Measurements from ENCODE around the gene SMAD7. TPM values are rescaled to one million over a fixed set of nuclear protein-coding genes. Genes with fewer than 3 reads are reported as not detected.

Gene SMAD7
- polyA plus RNA-seq, 5 donors: 44.9 to 68.8 (median 66.3) TPM

GRCh38 chr18:48899558-48900174, 51.1 kb downstream of the SMAD7 start:
- DNase-seq: no peak

DNA sequence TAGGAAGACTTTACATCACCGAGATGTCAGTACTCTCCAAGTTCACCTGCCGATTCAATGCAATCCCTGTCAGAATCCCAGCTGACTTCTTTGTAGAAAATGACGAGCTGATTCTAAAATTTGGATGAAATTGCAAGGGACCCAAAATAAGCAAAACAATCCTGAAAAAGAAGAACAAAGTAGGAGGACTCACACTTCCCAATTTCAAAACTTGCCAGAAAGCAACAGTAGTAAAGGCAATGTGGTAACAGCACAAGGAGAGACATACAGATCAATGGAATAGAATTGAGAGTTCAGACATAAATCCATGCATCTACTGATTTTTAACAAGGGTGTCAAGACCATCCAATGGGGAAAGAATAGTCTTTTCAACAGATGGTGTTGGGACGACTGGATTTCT, 52.2 kb downstream of the SMAD7 start:
- DNase-seq: no peak

DNA sequence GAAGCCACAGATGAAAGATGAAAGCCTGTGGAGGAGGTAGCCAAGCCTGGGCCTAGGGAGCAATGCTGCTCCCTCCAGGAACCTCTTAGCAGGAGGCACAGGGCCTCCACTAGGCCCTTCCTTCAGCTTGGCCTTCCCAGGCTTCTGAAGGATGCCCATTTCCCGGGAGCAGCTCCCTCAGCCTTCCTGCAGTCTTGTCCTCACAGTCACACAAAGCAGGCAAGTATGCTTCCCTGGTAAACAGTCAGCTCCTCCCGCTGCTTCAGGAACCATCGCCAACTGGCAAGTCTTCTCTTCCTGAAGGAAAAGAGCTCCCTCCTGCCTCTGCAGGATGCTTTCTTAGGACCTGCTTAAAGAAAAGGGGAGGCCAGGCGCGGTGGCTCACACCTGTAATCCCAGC, 53.2 kb downstream of the SMAD7 start:
- no peak for DNase-seq

DNA sequence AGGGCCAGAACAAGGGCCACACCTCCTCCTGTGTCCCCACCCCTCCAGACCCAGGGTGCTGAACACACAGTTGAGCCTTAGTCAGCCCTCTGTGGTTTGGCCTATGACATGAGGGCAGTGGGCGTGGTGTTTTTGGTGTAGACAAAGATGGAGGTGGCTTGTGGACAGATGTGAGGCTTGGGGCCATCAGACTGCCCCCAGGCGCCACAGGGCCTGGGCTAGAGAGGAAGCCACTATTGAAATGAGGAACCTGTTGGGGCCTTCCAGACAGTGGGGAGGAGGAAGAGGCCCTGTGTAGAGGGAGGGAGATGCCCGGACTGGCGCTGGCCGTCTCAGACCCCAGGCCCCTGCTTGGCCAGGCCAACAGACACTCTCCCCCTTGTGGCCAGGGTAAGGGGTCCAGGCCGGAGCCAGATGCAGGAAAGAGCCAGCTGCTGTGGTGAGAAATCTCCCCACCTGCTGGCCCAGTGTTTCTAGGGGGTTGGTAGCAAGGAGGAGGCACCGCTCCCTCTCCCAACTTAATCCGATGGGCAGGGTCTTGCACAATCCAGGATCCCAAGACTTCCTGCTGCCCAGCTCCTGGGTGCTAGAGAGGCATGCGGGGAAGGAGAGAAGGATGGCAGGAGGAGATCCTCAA, 53.8 kb downstream of the SMAD7 start:
- DNase-seq: no peak

GRCh38 chr18:48896326-48896874, 54.4 kb downstream of the SMAD7 start:
- no peak for DNase-seq

GRCh38 chr18:48894799-48895346, 55.9 kb downstream of the SMAD7 start:
- DNase-seq: no peak

DNA sequence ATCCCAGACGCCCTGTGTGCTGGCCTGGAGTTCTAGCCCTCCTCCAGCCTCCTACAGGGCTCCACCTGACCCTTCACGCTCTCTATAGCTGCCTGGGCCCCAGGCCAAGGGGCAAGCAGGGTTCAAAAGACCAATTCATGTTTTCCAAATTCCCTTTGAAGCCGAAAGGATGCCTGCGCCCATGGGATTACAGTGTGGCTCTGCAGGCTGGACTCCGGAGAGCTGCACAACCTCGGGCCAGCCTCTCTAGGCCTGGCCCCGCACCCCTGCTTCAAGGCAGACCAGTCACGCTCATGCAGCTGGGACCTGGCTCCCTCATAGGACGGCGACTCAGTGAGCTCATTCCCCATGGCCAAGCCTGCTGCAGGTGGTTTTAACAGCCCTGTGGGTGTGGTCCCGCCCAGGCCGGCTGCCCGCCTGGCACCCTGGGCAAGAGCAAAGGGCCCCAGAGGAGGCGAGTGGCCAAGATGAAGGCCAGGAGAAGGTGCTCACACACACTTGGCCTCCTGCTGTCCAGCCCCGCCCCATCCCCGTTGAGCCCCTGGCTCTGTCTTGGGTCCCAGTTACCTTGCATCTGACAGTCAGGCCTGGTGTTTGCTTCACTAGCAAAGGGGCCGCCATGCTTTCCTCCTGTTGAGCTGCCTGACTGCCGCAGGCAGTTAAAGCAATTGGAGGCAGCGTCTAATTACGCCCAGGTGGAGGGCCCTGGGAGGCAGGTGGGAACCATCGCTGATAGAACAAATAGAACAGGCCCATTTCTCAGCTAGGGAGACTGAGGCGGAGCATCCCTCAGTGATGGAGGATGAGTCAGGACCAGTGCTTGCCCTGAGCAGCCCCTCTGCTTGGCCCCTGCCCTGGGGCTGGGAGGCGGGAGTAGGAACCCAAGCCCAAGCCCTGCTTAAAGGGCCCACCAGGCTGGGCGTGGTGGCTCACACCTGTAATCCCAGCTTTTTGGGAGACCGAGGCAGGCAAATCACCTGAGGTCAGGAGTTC, 56.9 kb downstream of the SMAD7 start:
- no peak for DNase-seq

- DNase-seq: no peak
Observed at GRCh38 chr18:48893061-48893607, 57.6 kb downstream of the SMAD7 start.

GRCh38 chr18:48892146-48892855, 58.5 kb downstream of the SMAD7 start:
- DNase-seq: no peak

GRCh38 chr18:48891721-48892120, 59.0 kb downstream of the SMAD7 start:
- no peak for DNase-seq

DNA sequence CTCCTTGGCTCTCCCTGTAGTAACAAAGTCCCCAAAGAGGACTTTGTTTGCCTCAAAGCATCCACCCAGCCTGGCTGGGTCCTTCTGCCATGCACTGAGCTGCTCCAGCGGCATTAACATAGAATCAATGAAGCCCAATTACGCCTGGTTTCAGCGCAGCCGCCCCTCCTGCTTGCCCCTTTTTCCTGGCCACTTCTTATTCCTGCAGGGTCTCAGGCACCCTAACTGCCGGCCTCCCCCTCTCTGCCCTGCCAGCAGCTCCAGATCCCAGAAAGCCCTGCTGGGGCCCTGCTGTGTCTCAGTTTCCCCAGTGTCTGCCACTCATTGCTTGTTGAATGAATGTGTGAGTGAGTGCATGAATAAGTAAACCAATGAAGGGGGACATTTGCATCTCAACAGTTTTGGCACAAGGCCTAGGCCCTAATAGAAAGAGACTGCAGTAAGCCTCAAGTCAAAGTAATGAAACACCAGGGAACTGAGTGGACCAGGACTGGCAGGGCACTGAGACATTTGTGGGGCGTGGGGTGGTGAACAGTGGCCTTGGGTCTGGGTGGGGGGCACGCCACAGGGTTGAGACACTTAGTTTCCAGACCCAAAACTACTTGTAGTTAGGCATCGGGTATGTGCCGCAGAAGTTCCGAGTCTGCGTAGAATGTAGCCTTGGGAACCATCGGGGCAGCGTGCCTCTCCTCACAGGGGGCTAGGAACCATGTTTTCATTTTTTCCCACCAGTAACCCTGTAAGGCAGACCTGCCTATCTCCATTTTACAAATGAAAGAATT, 60.6 kb downstream of the SMAD7 start:
- no peak for DNase-seq

DNA sequence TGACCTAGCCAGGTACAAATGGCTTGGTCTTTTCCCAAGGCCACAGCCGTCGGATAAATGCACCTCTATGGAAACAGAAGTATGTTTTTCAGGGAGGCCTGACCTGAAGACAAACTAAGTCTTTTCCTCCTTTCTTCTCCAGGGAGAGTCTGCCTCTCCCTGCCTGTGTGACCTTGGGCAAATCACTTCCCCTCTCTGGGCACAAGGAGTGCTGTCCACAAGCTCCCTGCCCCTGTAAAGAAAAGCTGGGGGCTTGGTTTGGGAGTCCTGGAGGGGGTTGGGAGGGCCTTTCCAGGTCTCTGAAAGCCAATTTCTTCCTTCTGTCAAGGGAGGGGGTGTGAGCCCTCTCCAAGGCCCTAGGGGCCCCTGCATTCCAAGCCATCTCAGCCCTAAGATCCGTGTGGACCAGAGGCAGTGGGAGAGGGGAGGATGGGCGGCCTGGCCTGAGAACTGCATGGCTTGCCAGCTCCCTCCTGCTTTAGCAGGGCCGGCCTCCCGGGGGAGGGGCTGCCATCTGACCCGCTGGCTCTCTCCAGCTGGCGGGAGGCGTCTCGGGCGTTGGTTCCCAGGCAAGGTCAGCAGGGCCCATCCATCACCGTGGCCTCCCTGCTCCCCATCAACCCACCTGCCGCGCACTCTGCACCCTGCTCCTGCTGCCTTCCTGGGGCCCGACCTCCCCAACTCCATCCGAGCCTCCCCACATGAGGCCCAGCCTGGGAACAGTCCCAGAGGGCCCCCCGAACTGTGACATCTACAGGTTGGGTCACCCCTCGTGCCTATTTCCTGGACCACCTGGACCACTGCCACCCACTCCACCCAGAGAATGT, 61.4 kb downstream of the SMAD7 start:
- DNase-seq: peak; percentile 63 to 64

DNA sequence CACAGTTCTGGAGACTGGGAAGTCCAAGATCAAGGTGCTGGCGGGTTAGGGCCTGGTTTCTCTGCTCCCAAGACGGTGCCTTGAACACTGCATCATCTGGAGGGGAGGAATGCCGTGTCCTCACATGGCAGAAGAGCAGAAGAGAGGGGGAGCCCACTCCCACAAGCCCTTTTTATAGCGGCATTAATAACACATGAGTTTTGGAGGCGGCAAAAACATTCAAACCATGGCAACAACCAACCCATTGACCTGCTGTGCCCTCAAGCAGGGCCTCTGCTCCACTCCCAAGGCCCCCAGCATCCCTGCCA, 62.0 kb downstream of the SMAD7 start:
- no peak for DNase-seq

DNA sequence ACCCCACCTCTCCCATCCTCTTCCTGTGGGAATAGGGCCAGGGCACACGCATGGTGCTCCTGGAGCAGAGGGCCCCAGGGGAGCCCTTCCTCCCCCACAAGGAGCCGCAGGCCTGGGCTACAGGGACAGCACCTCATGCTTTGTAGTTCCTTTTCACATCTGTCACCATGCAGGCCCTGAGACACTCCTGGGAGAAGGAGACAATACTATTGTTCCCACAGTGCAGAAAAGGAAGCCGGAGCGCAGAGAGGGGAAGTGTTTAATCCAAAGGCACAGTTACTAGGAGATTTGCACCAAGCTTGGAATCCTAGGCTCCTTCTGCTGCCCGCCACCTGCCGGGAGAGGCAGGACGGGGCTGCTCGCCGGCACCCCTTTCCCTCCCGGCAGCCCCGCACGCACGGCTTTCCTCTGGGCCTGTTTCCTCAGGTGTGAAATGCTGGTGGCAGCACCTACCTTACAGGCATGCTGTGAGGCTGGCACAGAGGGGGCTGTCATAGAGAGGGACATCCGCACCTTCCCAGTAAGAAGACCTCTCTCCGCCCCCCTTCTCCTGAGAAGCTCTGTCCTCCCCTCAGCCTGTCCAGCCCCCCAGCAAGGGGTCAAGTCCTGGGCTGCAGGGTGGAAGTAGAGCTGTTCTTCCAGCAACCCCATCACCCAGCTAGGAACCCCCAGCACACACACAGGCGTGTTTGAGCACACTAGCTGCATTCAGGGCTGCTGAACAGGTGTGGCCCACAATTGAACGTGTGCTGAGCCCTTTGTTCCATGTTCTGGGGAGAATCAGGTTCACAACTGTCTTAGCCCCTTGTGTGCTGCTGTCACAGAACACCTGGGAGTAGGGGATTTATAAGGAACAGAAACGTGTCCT, 62.6 kb downstream of the SMAD7 start:
- no peak for DNase-seq

DNA sequence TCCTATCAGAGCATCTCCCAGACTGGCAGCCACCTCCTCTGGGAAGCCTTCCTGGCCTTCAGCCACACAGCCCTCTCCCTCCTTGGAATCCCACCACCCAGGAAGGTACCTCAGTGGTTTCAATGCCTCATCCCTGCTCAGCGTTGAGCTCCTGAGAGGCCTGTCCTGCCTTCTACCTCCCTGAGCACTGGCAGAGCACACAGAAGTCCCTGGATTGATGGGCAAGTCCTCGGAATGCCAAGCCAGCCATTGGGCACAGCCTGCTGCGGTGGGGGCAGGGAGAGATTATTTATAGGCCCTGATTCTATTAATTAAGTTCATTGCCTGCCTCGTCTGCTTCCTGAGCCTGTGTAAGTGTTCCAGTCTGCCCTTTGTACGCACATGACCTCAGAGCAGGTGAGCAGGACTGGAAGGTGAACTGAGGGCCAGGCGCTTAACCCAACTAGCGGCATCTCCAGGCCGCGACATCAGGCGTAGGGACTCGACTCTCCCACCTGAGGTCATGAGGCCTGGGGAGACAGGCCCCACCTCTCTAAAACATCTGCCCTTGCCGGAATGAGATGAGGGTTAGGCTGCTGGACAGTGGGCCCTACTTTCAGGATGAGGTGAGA, 63.4 kb downstream of the SMAD7 start:
- no peak for DNase-seq

DNA sequence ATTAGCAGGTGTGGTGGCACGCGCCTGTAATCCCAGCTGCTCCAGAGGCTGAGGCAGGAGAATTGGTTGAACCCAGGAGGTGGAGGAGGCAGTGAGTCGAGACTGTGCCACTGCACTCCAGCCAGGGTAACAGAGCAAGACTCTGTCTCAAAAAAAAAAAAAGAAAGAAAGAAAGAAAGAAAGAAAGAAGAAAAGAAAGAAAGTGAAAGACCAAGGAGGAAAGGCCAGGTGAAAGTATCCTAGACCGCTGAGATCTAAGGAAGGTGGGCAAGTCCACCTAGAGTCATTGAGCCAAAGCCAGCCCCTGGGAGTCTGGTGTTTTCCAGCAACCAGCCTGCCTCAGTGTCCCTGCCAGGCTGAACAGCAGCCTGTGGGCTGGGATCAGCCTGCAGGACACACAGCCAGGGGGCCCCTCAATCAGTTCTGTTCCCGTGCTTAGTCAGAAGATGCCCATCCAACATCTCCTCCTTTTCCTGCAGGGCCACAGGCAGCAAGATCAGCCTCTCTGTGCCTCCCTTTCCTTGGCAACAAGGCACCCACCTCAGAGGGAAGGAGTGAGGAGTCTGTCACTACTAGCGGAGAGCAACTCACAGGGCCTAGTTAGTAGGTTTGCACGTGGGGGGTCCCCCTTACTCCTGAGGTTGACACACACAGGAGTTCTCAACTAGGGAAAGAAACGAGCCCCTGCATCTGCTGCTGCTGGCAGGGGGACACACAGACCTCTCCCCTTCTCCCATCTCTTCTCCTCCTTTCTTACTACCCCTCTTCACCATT, 64.1 kb downstream of the SMAD7 start:
- no peak for DNase-seq

DNA sequence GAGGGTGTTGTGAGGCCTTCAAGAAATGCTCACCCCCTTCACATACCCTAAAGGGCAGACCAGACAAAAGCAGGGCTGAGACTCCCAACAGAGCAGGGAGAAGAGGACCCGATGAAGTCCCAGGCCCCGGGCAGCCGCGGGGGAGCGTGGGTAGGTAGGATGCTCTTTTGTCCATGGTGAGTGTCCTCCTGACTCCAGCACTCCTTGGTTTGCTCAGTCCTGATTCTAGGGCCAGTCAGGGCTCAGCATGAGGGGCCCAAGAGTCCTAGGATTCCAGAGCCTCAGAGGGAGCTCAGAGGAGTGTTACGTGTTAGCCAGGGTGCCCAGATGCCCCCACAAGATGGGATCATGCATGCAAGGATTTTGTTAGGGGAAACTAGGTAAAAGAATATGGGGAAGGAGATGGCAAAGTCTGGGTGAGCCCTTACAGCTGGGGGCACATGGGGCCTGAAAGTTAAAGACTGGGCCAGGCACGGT, 64.8 kb downstream of the SMAD7 start:
- DNase-seq: no peak

All from right lung (tissue), 5 donors.